ENCODE results near the gene FTCDNL1.

DNA sequence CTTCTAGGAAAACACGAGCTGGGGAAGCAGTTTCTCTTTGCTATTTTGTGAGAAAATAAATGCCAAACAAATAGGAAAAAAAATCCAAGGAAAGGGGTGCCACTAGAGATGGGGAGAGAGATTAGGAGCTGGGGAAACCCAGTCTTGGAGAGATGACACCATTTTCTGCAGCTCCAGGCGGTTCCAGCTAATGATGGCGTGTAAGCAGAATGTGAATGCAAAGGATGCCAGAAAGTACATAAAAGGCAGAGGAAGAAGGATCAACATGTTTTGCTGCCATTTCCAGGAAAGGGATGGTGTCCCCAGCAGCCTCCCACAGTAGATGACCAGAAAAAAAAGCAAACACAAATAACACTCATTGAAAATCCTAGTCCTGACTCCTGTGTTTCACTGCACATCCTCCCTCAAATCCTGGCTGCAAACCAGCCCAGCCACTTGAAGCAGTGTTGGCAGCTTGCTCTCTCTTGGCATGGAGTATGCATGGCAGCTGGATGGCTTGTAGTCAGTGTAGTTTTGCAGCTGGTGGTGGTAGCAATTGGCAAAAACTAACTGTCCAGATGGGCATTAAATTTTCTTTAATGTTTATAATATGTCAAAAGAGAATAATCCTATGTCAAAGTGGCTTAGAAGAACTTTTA lies 93.6 kb downstream of the FTCDNL1 start:
- TF ChIP-seq CTCF (optimal IDR thresholded peaks at IDR 0.05 in 1 of 3, IDR thresholded peaks at IDR 0.05 in 1 of 3, conservative IDR thresholded peaks at IDR 0.05 in 1 of 3; ENCODE audit: extremely low read depth in 1 of 3, insufficient read depth in 2 of 3, low read length in 3 of 3), result no peak
- TF ChIP-seq EZH2 (IDR thresholded peaks at IDR 0.05; ENCODE audit: low read length), result no peak
